Activated CD4-positive, alpha-beta T cell treated with anti-CD3 and anti-CD28 coated beads, Interleukin-2, amount 50 U/mL, for 1 hour (primary cell): ENCODE results near the gene MAT1A.
"Not testable (repeated sequence)": the region's sequence is repeated elsewhere in the genome, so short reads cannot be mapped to it uniquely, and the experiment has no call there.

Experiments used
- DNase-seq: peaks from one replicate; pipeline ENCODE4 v3.0.0-alpha.2; 2020

The MAT1A gene

GRCh38 chr10:80264081-80265056 lies 25.1 kb downstream of the MAT1A start:
- DNase-seq: no peak

GRCh38 chr10:80261316-80262030 lies 28.0 kb downstream of the MAT1A start:
- DNase-seq: no peak

GRCh38 chr10:80260295-80261243 lies 28.9 kb downstream of the MAT1A start:
- DNase-seq: peak; percentile 22

GRCh38 chr10:80259405-80259871 lies 30.0 kb downstream of the MAT1A start:
- no peak for DNase-seq

- not testable (repeated sequence) for DNase-seq
These were observed 32.7 kb downstream of the MAT1A start for GRCh38 chr10:80256798-80257197.

- not testable (repeated sequence) for DNase-seq
These were observed 34.7 kb downstream of the MAT1A start for GRCh38 chr10:80254726-80255125.

GRCh38 chr10:80253963-80254271 lies 35.5 kb downstream of the MAT1A start:
- not testable (repeated sequence) for DNase-seq

- no peak for DNase-seq
These were observed 36.0 kb downstream of the MAT1A start for GRCh38 chr10:80253266-80253962.

GRCh38 chr10:80252296-80252887 lies 37.1 kb downstream of the MAT1A start:
- no peak for DNase-seq

- not testable (repeated sequence) for DNase-seq
These were observed 37.7 kb downstream of the MAT1A start for GRCh38 chr10:80251703-80252280.

GRCh38 chr10:80250399-80250798 lies 39.1 kb downstream of the MAT1A start:
- DNase-seq: not testable (repeated sequence)

GRCh38 chr10:80249906-80250305 lies 39.6 kb downstream of the MAT1A start:
- not testable (repeated sequence) for DNase-seq

GRCh38 chr10:80247611-80248010 lies 41.8 kb downstream of the MAT1A start:
- not testable (repeated sequence) for DNase-seq

GRCh38 chr10:80244371-80244770 lies 45.1 kb downstream of the MAT1A start:
- not testable (repeated sequence) for DNase-seq

- not testable (repeated sequence) for DNase-seq
These were observed 47.1 kb downstream of the MAT1A start for GRCh38 chr10:80242341-80242740.

GRCh38 chr10:80236457-80236856 lies 53.0 kb downstream of the MAT1A start:
- DNase-seq: not testable (repeated sequence)

- DNase-seq: not testable (repeated sequence)
These were observed 54.9 kb downstream of the MAT1A start for GRCh38 chr10:80234331-80235235.

- DNase-seq: not testable (repeated sequence)
These were observed 55.6 kb downstream of the MAT1A start for GRCh38 chr10:80233871-80234270.

GRCh38 chr10:80226723-80227122 lies 62.7 kb downstream of the MAT1A start:
- DNase-seq: not testable (repeated sequence)

GRCh38 chr10:80223031-80223419 lies 66.4 kb downstream of the MAT1A start:
- DNase-seq: not testable (repeated sequence)
